CD4-positive, alpha-beta T cell treated with Interleukin-12 subunit alpha and Interleukin-12 subunit beta, for 1 hour (primary cell): ENCODE measurements around the gene APOBEC3A.
A peak's percentile ranks its signal among the peaks of the same experiment; 100 is the strongest.

Source experiments
- DNase-seq: peaks from one replicate; pipeline ENCODE4 v3.0.0-alpha.2; 2020

APOBEC3A gene

DNA sequence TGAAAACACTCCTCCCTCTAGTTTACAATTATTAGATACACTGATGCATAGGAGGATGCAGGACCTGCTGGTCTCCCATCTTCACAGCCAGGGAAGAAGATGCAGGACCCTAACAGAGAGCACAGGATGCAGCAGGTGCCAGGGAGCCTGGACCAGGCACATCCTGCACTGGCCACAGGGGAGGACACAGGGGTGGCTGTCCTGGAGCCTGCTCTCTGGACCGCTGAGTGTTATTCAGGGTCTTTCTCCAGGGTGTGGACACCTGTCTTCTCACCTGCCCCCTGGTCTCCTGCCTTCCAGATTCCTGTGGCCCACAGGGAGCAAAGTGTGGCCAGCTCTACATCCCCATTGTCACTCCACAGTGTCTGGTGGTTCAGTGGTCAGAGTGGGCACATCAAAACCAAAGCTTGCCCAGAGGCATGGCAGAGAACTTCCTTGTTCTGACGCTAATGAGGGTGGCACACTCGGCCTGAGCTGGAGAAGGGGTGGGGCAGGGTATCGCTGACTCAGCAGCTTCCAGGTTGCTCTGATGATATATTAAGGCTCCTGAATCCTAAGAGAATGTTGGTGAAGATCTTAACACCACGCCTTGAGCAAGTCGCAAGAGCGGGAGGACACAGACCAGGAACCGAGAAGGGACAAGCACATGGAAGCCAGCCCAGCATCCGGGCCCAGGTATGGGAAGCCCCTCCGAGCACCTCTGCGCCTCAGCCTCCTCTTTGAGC, at the start of gene APOBEC3A:
Gene APOBEC3A, plus strand, starts transcription at position 564 of the 725 bp plus-strand sequence. Its CDS starts 83 bp downstream, at position 647.
- no peak for DNase-seq

- no peak for DNase-seq
Observed at GRCh38 chr22:38907767-38908166, 49.6 kb upstream of the APOBEC3A start.

GRCh38 chr22:38911434-38911833, 46.0 kb upstream of the APOBEC3A start:
- DNase-seq = no peak

GRCh38 chr22:38919631-38920190, 37.7 kb upstream of the APOBEC3A start:
- DNase-seq = no peak

DNA sequence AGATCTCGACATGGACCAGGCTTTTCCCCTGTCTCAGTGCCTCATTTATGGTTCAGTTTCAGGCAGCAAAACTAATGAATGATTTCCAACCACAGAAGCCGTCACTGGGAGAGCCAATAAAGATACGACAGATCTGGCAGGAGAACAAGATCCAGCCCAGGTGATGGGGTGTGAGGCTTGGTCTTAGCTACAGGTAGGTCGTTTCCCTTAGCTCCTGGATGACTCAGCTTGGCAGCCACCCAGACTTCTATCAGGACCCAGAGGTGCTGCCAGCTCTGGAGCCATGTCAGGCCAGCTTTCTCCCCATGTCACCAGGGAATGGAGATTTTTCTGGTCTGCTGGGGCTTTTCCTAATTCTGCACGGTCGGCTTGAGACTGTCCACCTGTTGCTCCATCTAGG, 36.3 kb upstream of the APOBEC3A start:
- no peak for DNase-seq

- no peak for DNase-seq
Observed at GRCh38 chr22:38921806-38922205, 35.6 kb upstream of the APOBEC3A start.

- DNase-seq = no peak
Observed at GRCh38 chr22:38923463-38924346, 33.7 kb upstream of the APOBEC3A start.

DNA sequence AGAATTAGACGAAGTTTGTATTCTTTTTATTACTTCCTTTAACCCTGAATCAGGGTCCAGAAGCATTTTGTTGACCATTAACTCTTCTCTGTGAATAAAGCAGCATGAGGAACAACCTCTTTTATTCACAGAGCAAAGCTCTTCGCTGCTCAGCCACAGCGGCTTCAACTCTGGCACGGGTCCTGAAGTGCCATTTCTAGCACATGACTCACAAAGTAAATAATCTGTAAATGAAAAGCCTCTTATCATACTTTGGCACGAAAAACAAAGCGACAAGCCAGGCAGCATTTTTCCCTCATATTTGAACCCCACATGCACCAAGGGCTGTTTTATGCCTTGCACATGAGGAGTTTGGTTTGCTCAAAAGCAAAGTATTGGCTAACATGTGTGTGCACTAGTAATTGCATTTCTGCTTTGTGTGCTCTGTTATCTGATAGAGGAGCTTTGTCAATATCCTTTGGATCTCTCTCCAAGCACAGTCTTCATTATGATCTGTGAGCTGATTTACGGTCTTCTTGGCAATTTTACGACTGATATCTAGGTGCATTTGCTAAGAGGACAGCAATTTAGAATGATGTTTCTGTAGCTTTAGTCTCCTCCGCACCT, 33.0 kb upstream of the APOBEC3A start:
- DNase-seq = no peak

- DNase-seq = no peak
Observed at GRCh38 chr22:38925571-38926041, 31.8 kb upstream of the APOBEC3A start.

DNA sequence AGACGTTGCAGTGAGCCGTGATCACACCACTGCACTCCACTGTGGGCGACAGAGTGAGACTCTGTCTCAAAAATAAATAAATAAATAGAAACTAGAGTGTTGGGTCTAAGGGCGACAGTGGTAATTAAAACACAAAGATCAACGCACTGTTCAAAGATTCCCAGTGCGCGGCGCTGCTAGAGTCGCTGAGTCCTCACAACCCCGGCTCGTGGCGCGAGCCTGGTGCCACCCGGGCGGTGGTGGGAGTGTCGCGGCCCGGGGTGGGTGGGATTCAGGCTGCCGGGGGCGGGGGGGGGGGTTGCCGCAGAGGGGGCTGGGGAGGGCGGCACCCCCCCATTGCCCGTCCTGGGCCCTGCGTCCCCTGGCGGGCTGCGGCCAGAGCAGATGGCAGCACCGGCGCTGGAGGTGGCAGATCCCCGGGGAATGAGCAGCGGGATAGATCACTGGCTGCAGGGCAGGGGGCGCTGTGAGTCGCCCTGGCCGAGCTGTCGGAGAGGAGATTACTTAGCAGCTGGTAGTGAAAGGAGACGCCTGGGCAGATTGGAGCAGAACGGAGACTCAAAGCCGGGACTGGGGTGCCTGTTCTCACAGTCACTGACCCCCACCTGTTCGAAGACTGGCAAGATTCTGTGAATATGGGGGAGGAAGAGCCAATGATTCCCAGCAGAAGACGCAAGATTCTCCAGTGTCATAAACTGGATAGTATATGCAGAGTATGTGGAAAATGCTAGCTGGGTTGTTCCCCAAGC, 30.2 kb upstream of the APOBEC3A start:
- DNase-seq = peak; percentile 40

DNA sequence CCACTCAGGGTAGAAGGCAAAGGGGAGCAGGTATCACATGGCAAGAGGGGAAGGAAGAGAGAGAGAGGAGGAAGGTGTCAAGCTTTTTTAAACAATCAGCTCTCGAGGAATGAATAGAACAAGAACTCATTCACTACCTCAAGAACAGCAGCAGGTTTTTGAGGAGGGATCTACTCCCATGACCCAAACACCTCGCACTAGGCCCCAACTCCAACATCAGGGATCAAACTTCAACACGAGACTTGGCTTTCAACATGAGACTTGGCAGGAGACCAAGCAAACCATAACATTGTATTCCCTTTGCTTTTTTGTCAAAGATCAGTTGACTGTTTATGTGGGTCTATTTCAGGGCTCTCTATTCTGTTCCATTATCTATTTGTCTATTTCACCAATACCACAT, 26.9 kb upstream of the APOBEC3A start:
- no peak for DNase-seq

- DNase-seq = no peak
Observed at GRCh38 chr22:38935023-38935422, 22.4 kb upstream of the APOBEC3A start.

DNA sequence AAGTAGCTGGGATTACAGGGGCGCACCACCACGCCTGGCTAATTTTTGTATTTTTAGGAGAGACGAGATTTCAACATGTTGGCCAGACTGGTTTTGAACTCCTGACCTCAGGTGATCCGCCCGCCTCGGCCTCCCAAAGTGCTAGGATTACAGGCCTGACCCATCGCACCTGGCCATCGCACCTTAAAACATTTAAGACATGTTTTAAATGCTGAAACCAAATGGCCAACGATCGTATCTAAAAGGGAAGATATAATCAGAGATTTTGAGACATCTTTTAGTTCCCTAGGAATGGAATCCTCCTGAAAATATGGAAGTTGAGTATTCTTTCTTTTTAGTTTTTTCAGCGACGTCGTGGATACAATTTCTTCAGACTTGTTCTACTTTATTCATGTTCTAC, 21.8 kb upstream of the APOBEC3A start:
- no peak for DNase-seq

DNA sequence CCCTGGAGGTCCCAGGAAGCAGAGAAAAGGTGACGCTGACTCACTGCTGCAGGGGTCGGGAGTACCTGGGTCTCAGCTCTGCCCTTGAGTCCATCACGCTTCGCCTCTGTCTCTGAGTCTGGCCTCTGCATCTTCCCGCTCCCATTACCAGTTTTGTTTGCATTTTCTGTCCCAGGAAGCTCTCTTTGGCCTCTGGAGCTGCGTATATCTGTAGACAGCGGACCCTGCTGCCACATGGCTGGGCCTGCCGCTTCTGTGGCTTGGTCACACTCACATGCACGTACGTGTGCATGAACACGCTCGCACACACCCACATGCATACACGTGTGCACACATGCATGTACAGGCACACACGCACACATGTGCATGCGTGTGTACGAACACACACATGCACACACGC, 20.8 kb upstream of the APOBEC3A start:
- DNase-seq = no peak

- no peak for DNase-seq
Observed at GRCh38 chr22:38937036-38937435, 20.4 kb upstream of the APOBEC3A start.

GRCh38 chr22:38937541-38937940, 19.9 kb upstream of the APOBEC3A start:
- DNase-seq = no peak

DNA sequence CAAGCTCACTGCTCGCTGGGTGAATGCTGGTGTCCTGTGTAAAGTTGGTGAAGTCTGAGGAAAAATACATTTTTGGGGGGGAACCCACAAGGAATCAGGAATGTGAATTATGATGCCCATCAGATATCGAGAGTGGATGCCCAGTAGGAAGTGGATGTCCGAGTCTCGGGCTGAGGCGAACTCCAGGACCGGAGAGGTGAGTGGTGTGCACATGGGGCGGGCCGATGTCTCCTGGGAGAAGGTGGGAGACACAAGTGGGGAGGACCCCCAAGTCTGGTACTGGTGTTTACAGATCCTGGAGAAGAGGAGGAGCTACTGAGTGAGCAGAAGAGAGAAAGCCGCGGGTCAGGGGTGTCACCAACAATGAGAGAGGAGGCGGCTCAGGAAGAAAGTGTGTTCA, 19.2 kb upstream of the APOBEC3A start:
- DNase-seq = no peak

DNA sequence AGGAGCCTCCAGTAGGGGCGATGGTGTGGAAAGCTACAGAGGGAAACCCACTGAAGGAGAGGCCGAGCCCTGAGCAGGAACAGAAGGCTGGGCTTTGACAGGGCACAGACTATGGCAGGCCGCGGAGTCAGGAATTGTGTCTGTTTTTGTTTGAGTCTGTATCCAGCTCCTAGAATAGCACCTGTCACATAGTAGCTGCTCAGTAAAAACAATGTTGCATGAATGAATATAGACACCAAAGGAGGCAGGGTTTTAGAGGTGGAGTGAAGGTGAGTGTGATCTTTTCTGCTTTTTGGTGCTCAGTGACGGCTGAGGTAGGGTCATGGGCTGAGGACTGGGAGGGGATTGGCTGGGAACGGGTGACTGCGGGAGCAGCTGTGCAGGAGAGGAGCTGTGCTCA, 18.5 kb upstream of the APOBEC3A start:
- DNase-seq = no peak

DNA sequence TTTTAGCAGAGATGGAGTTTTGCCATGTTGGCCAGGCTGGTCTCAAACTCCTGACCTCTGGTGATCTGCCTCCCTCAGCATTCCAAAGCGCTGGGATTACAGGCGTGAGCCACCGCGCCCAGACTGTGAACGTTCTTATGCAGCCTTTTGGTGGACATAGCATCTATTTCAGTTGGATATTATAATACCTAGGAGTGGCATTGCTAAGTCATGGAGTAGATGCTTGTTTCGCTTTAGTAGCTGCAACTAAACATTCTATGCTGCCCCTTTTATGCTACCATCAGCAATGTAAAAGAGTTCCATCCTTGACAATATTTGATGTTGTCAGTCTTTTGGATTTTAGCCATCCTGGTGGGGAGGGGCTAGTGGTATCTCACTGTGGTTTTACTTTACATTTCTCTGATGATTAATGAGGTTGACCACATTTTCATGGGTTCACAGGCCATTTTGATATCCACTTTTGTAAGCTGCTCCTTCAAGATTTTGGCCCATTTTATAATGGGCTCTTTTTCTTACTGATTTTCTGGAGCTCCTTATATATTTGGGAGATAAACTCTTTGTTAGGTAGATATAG, 16.5 kb upstream of the APOBEC3A start:
- DNase-seq = no peak

DNA sequence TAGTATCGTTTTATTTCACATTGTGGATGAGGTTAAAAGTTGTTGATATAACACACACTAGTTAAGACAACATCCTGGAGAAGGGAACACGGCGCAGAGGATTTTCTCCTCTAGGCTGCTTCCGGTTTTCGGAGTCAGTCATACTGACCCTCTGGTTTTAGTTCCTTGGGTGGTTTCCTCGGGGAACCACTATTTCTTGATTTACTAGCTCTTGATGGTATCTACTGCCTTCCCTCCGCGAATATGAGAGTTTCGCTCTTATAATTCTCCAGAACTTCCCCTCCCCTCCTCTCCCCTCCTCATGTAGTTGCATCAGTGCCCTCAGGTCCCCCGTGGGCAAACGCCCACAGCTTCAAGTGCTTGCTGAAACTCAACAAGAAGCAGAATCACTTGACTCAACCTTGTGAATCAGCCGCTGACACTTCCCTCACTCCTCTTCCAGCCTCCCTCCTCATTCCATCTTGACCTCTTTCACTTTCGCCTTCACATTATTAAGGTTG, 15.9 kb upstream of the APOBEC3A start:
- DNase-seq = peak; percentile 40

DNA sequence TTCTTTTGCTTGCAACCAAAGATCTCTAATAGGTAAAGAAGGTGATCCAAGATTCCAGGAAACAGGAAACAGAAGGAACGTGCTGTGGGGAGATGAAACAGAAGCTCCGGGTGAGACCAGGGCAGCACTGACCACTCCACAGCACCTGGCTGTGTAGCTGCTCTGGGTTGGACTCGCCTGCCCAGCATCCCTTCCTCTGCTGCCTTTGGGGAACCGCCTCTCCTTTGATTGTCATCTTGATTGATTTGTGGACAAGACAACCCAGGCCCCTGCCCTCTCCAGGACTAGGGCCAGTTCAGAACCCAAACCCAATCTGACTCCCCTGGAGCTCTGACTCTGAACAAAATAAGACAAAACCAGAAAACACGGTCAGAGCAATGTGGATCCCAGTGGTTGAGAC, 14.7 kb upstream of the APOBEC3A start:
- DNase-seq = no peak

DNA sequence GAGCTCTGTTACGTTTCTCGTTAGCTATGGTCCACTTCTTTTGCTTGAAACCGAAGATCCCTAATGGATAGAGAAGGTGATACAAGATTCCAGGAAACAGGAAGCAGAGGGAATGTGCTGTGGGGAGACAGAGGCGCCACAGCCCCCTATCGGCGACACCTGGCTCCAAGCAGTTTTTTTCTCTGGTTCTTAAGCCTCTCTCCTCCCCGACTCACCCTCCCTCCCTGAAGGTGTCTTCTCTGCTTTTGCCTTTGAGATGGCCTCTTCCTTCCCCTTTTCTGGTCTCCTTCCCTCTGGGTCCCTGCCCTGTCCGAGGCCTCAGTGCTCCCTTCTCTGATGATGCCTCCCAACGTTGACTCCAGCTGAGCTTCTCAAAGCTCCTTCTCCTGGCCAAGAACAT, 14.2 kb upstream of the APOBEC3A start:
- DNase-seq = no peak
